BLaER1 treated with 17β-estradiol and CSF1 and Interleukin-3, amounts not matched to agents 10 nM and 100 nM (cell line): ENCODE data around the gene TOMM7.
"Not testable (repeated sequence)": the region's sequence is repeated elsewhere in the genome, so short reads cannot be mapped to it uniquely, and the experiment has no call there.

Source experiments
- H3K27ac ChIP-seq, 11 experiments: shearing (Covaris generic); formaldehyde crosslinking; 2 replicates each; pipeline ENCODE4 v1.8.1; 2022
- H3K27me3 ChIP-seq, 11 experiments: shearing (Covaris generic); formaldehyde crosslinking; 2 replicates each; pipeline ENCODE4 v1.8.1; 2022
- H3K36me3 ChIP-seq, 11 experiments: shearing (Covaris generic); formaldehyde crosslinking; 2 replicates each; pipeline ENCODE4 v1.8.1; 2022
- H3K4me1 ChIP-seq, 10 experiments: shearing (Covaris generic); formaldehyde crosslinking; 2 replicates each; pipeline ENCODE4 v1.8.1; 2022
- H3K4me2 ChIP-seq, 11 experiments: shearing (Covaris generic); formaldehyde crosslinking; 2 replicates each; pipeline ENCODE4 v1.8.1; 2022
- H3K4me3 ChIP-seq, 10 experiments: shearing (Covaris generic); formaldehyde crosslinking; 2 replicates each; pipeline ENCODE4 v1.8.1; 2022
- H3K9ac ChIP-seq, 11 experiments: shearing (Covaris generic); formaldehyde crosslinking; 2 replicates each; pipeline ENCODE4 v1.8.1; 2022
- H3K9me3 ChIP-seq, 11 experiments: shearing (Covaris generic); formaldehyde crosslinking; replicated peaks in 1 of 11; 2 replicates each; pipeline ENCODE4 v1.8.1; 2022
- H4K20me1 ChIP-seq, 11 experiments: shearing (Covaris generic); formaldehyde crosslinking; 2 replicates each; pipeline ENCODE4 v1.8.1; 2022
- Cebpa-rat ChIP-seq, 11 experiments: shearing (Covaris generic); IDR thresholded peaks; 2 replicates each; pipeline ENCODE4 v1.8.1; 2022

Gene TOMM7

GRCh38 chr7:22858274-22858639, 35.6 kb upstream of the TOMM7 start:
- Histone ChIP-seq H3K4me1 (peaks cover 23 to 53% (median 44%) of the 10 kb centered on the region in 10 experiments), H4K20me1 (peaks cover 0 to 13% (median 0%) of the 10 kb centered on the region in 11 experiments; a peak in 3 of 22 replicates), H3K36me3 (peaks cover 46 to 77% (median 68%) of the 10 kb centered on the region in 11 experiments), H3K27me3 (no peaks in the 10 kb centered on the region), H3K4me2 (peak overlapping the region in 8 of 11 experiments; percentile 10 to 97 (median 27); a peak in 15 of 22 replicates), H3K9ac (no peak overlapping the region), H3K9me3 (peaks cover 0 to 8% (median 3%) of the 10 kb centered on the region in 11 experiments; a peak in 8 of 22 replicates), H3K27ac (peak overlapping the region in 7 of 11 experiments; percentile 0 to 46 (median 25); a peak in 12 of 22 replicates), H3K4me3 (no peak overlapping the region)
- TF ChIP-seq Cebpa-rat (IDR thresholded peaks at IDR 0.05): no peak

- no peak for TF ChIP-seq Cebpa-rat (IDR thresholded peaks at IDR 0.05)
- H3K27ac ChIP-seq: peak overlapping the region in 8 of 11 experiments; percentile 94 to 99 (median 97); a peak in 9 of 22 replicates
- H3K4me2 ChIP-seq: peak overlapping the region; percentile 84 to 99 (median 90); a peak in 21 of 22 replicates
- H3K4me1 ChIP-seq: peaks cover 30 to 58% (median 46%) of the 10 kb centered on the region in 10 experiments
- peak overlapping the region in 10 of 11 experiments; percentile 93 to 99 (median 96); a peak in 14 of 22 replicates for H3K9ac ChIP-seq
- H3K36me3 ChIP-seq: peaks cover 46 to 62% (median 56%) of the 10 kb centered on the region in 11 experiments
- H3K27me3 ChIP-seq: no peaks in the 10 kb centered on the region
- peaks cover 0 to 13% (median 0%) of the 10 kb centered on the region in 11 experiments; a peak in 3 of 22 replicates for H4K20me1 ChIP-seq
- H3K4me3 ChIP-seq: peak overlapping the region; percentile 69 to 87 (median 80); a peak in 18 of 20 replicates
- H3K9me3 ChIP-seq: no peaks in the 10 kb centered on the region; a peak in 2 of 22 replicates
These were observed 33.8 kb upstream of the TOMM7 start for GRCh38 chr7:22856416-22856815.

GRCh38 chr7:22855049-22855392, 32.4 kb upstream of the TOMM7 start:
- Histone ChIP-seq H3K9me3 (no peaks in the 10 kb centered on the region), H3K27ac (peak overlapping the region; percentile 90 to 99 (median 96)), H3K36me3 (peaks cover 35 to 48% (median 43%) of the 10 kb centered on the region in 11 experiments), H3K27me3 (no peaks in the 10 kb centered on the region), H3K9ac (peak overlapping the region; percentile 92 to 99 (median 96)), H3K4me1 (peaks cover 30 to 58% (median 46%) of the 10 kb centered on the region in 10 experiments), H4K20me1 (peaks cover 0 to 13% (median 0%) of the 10 kb centered on the region in 11 experiments; a peak in 2 of 22 replicates), H3K4me3 (peak overlapping the region; percentile 69 to 87 (median 80)), H3K4me2 (peak overlapping the region; percentile 84 to 99 (median 90))
- TF ChIP-seq Cebpa-rat (IDR thresholded peaks at IDR 0.05): no peak

- no peaks in the 10 kb centered on the region for H3K27me3 ChIP-seq
- no peaks in the 10 kb centered on the region for H3K9me3 ChIP-seq
- H3K4me1 ChIP-seq: peaks cover 30 to 54% (median 44%) of the 10 kb centered on the region in 10 experiments
- peak overlapping the region; percentile 84 to 99 (median 90) for H3K4me2 ChIP-seq
- peak overlapping the region; percentile 69 to 87 (median 80) for H3K4me3 ChIP-seq
- peak overlapping the region; percentile 90 to 99 (median 96) for H3K27ac ChIP-seq
- no peak for TF ChIP-seq Cebpa-rat (IDR thresholded peaks at IDR 0.05)
- H3K36me3 ChIP-seq: peaks cover 30 to 42% (median 37%) of the 10 kb centered on the region in 11 experiments
- peak overlapping the region; percentile 92 to 99 (median 96) for H3K9ac ChIP-seq
- H4K20me1 ChIP-seq: peaks cover 0 to 9% (median 0%) of the 10 kb centered on the region in 11 experiments; a peak in 2 of 22 replicates
These were observed 31.8 kb upstream of the TOMM7 start for GRCh38 chr7:22854158-22855048.

- Histone ChIP-seq H3K27me3 (no peaks in the 10 kb centered on the region), H3K4me3 (peak overlapping the region; percentile 69 to 87 (median 80)), H4K20me1 (peaks cover 0 to 2% (median 0%) of the 10 kb centered on the region in 11 experiments; a peak in 2 of 22 replicates), H3K4me1 (peaks cover 30 to 47% (median 38%) of the 10 kb centered on the region in 10 experiments), H3K9ac (peak overlapping the region; percentile 92 to 99 (median 96)), H3K36me3 (peaks cover 24 to 35% (median 30%) of the 10 kb centered on the region in 11 experiments), H3K9me3 (no peaks in the 10 kb centered on the region), H3K4me2 (peak overlapping the region; percentile 67 to 97 (median 84)), H3K27ac (peak overlapping the region; percentile 90 to 99 (median 96); a peak in 21 of 22 replicates)
- TF ChIP-seq Cebpa-rat (IDR thresholded peaks at IDR 0.05): no peak
These were observed 31.1 kb upstream of the TOMM7 start for GRCh38 chr7:22853674-22854157.

GRCh38 chr7:22853138-22853537, 30.5 kb upstream of the TOMM7 start:
- peak overlapping the region; percentile 59 to 97 (median 70); a peak in 21 of 22 replicates for H3K4me2 ChIP-seq

GRCh38 chr7:22851145-22851544, 28.5 kb upstream of the TOMM7 start:
- TF ChIP-seq Cebpa-rat (IDR thresholded peaks at IDR 0.05): no peak
- Histone ChIP-seq H4K20me1 (no peaks in the 10 kb centered on the region), H3K4me1 (peaks cover 15 to 25% (median 22%) of the 10 kb centered on the region in 10 experiments), H3K9me3 (no peaks in the 10 kb centered on the region), H3K4me3 (no peak overlapping the region), H3K27ac (no peak overlapping the region), H3K36me3 (peaks cover 0 to 9% (median 5%) of the 10 kb centered on the region in 11 experiments; a peak in 17 of 22 replicates), H3K27me3 (no peaks in the 10 kb centered on the region), H3K4me2 (no peak overlapping the region), H3K9ac (no peak overlapping the region)

More at GRCh38 chr7:22853138-22853537, 30.5 kb upstream of the TOMM7 start:
- H3K36me3 ChIP-seq: peaks cover 18 to 29% (median 25%) of the 10 kb centered on the region in 11 experiments
- H3K27ac ChIP-seq: peak overlapping the region in 7 of 11 experiments; percentile 94 to 99 (median 97); a peak in 8 of 22 replicates
- H3K4me3 ChIP-seq: no peak overlapping the region
- H3K9me3 ChIP-seq: no peaks in the 10 kb centered on the region
- H3K4me1 ChIP-seq: peaks cover 28 to 42% (median 33%) of the 10 kb centered on the region in 10 experiments
- no peak for TF ChIP-seq Cebpa-rat (IDR thresholded peaks at IDR 0.05)
- H3K9ac ChIP-seq: peak overlapping the region in 5 of 11 experiments; percentile 8 to 99 (median 98); a peak in 4 of 22 replicates
- no peaks in the 10 kb centered on the region for H3K27me3 ChIP-seq
- H4K20me1 ChIP-seq: no peaks in the 10 kb centered on the region

GRCh38 chr7:22850394-22850793, 27.7 kb upstream of the TOMM7 start:
- not testable (repeated sequence) for H3K4me2 ChIP-seq, H3K9me3 ChIP-seq, H3K27me3 ChIP-seq, H3K4me3 ChIP-seq, H3K9ac ChIP-seq, H4K20me1 ChIP-seq, H3K27ac ChIP-seq, H3K36me3 ChIP-seq
- peaks cover 8 to 17% (median 14%) of the 10 kb centered on the region in 10 experiments for H3K4me1 ChIP-seq

GRCh38 chr7:22849662-22850061, 27.0 kb upstream of the TOMM7 start:
- Histone ChIP-seq H3K4me2 (no peak overlapping the region), H3K4me3 (no peak overlapping the region), H3K4me1 (peaks cover 5 to 14% (median 11%) of the 10 kb centered on the region in 10 experiments; a peak in 19 of 20 replicates), H3K9ac (no peak overlapping the region), H3K9me3 (no peaks in the 10 kb centered on the region), H3K27ac (no peak overlapping the region), H4K20me1 (no peaks in the 10 kb centered on the region), H3K36me3 (no peaks in the 10 kb centered on the region), H3K27me3 (no peaks in the 10 kb centered on the region)
- no peak for TF ChIP-seq Cebpa-rat (IDR thresholded peaks at IDR 0.05)
